ENCODE results near the gene PSMD4.
"Not testable (repeated sequence)": the region's sequence is repeated elsewhere in the genome, so short reads cannot be mapped to it uniquely, and the experiment has no call there.

PSMD4 gene

GRCh38 chr1:151254217-151255213 lies at the start of gene PSMD4:
Gene PSMD4, plus strand, starts transcription at chr1:151254734. Its CDS starts 49 bp downstream, at chr1:151254783.
- DNase-seq, result peak; percentile 86 to 92

- DNase-seq, result not testable (repeated sequence)
Measured at GRCh38 chr1:151205381-151205965, 49.1 kb upstream of the PSMD4 start.

- DNase-seq, result no peak
Measured at GRCh38 chr1:151210830-151211229, 43.7 kb upstream of the PSMD4 start.

GRCh38 chr1:151211972-151212705 lies 42.4 kb upstream of the PSMD4 start:
- no peak for DNase-seq

- DNase-seq, result no peak
Measured at GRCh38 chr1:151213560-151213959, 41.0 kb upstream of the PSMD4 start.

GRCh38 chr1:151221616-151222015 lies 32.9 kb upstream of the PSMD4 start:
- DNase-seq, result no peak

GRCh38 chr1:151222130-151222529 lies 32.4 kb upstream of the PSMD4 start:
- DNase-seq, result no peak

- no peak for DNase-seq
Measured at GRCh38 chr1:151235235-151235634, 19.3 kb upstream of the PSMD4 start.

- DNase-seq, result no peak
Measured at GRCh38 chr1:151237678-151238466, 16.7 kb upstream of the PSMD4 start.

- no peak for DNase-seq
Measured at GRCh38 chr1:151238467-151238739, 16.1 kb upstream of the PSMD4 start.

GRCh38 chr1:151242442-151242841 lies 12.1 kb upstream of the PSMD4 start:
- no peak for DNase-seq

- DNase-seq, result no peak
Measured at GRCh38 chr1:151243683-151244216, 10.8 kb upstream of the PSMD4 start.

GRCh38 chr1:151246786-151247185 lies 7.7 kb upstream of the PSMD4 start:
- DNase-seq, result no peak

GRCh38 chr1:151251656-151252470 lies 2.7 kb upstream of the PSMD4 start:
- DNase-seq, result peak; percentile 45 to 63

GRCh38 chr1:151255381-151255780 lies 847 bp downstream of the PSMD4 start:
- no peak for DNase-seq

GRCh38 chr1:151259351-151259750 lies 4.8 kb downstream of the PSMD4 start:
- DNase-seq, result no peak

GRCh38 chr1:151265446-151266236 lies 11.1 kb downstream of the PSMD4 start:
- DNase-seq, result no peak

- DNase-seq, result no peak
Measured at GRCh38 chr1:151266315-151266714, 11.8 kb downstream of the PSMD4 start.

- no peak for DNase-seq
Measured at GRCh38 chr1:151266821-151267220, 12.3 kb downstream of the PSMD4 start.

- no peak for DNase-seq
Measured at GRCh38 chr1:151267760-151268159, 13.2 kb downstream of the PSMD4 start.
